GM19238 (cell line): ENCODE measurements around the gene GSN.

Experiments used
- DNase-seq: peaks from one replicate; pipeline ENCODE4 v3.0.0; 2011; ENCODE audit warnings: low spot score; ENCODE audit not compliant: insufficient read length

GSN gene

GRCh38 chr9:121371495-121372061 lies 103.6 kb downstream of the GSN start:
- DNase-seq, result no peak

DNA sequence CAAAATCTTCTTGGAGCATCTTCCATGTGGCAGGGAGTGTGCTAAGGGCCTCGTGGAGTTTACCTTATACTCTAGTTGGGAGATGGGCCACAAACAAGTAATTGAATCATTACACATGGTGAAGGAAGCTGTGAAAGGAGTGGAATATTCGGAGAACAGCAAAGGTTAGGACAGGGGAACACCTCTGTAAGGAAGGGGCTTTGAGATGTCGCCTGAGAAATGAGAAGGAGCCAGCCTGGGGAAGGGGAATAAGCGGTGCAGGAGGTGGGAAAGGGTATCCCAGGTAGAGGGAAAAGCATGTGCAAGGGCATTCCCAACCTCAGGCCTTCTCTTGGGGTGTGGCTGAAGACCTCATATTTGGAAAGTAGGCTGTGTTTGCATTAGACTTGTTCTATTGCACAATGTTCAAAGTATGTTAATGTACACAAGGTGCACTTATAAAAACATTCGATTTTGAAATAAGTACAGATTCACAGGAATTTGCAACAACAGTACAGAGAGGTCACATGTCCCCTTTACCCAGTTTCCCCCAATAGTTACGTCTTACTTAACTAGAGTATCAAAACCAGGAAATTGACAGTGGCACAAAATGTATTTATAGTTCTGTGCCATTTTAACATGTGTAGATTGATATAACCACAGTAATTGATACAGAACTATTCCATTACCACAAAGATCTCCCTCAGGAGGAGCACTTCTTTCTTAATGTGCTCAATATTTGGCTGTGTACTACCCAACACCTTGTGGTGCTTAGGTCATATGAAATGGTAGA lies 104.5 kb downstream of the GSN start:
- DNase-seq, result no peak

DNA sequence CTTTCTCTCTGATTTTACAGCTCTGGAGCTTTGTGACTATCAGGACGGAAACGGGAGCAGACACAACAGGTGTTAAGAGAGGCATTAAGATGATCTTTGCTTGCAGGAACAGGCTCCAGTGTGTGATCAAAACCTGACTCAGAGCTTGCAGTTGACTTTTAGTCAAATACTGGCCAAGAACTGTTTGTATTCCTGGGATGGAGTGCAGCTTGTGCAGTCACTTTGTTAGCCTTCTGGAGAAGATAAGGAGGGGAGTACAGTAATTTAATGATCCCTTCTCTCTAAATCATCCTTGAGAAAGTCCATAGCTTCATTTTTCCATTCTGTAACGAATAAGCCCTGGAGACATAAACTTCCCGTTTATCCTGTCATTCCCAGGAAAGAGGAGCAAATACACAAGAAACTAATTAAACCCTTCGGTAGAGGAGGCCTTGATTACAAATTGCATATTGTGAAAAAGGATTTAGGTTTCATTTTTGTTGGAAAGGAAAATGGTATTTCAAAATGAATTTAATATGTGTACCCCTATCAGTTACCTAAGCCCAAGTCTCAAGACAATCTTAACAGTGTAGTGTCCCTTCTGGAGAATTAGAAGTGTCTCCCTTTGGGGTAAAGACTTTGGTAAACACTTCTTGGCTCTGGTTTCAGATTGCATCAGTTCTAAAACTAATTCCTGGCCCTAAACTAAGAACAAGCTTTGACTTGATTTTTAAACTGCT lies 105.2 kb downstream of the GSN start:
- no peak for DNase-seq

DNA sequence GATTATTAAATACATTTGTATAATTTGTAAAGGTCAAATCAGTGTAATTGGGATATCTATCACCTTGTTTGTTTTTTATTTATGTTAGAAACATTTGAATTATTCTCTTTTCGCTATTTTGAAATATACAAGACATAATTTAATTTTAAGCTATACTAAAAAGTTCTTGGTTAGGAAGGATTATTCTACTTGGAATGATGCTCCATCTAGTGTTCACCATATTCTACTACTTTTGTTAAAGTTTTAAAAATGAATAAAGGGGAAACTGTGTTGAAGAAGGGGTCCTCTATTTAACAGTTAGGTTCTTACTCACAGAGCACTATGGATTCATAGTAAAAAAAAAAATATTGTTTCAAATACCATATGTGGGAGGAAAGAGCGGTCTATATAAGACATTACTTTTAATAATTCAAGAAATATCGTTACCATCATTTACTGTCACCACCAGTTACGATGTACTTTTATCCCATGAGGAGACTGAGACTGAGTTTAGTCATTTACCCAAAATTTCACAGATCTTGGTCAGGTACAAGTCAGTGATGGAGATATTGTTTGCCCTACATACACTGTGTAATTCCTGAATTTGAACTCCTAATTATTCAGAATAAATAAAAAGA lies 108.4 kb downstream of the GSN start:
- no peak for DNase-seq

GRCh38 chr9:121380846-121381245 lies 112.9 kb downstream of the GSN start:
- no peak for DNase-seq
